ENCODE measurements around the gene TLR10.

The TLR10 gene

DNA sequence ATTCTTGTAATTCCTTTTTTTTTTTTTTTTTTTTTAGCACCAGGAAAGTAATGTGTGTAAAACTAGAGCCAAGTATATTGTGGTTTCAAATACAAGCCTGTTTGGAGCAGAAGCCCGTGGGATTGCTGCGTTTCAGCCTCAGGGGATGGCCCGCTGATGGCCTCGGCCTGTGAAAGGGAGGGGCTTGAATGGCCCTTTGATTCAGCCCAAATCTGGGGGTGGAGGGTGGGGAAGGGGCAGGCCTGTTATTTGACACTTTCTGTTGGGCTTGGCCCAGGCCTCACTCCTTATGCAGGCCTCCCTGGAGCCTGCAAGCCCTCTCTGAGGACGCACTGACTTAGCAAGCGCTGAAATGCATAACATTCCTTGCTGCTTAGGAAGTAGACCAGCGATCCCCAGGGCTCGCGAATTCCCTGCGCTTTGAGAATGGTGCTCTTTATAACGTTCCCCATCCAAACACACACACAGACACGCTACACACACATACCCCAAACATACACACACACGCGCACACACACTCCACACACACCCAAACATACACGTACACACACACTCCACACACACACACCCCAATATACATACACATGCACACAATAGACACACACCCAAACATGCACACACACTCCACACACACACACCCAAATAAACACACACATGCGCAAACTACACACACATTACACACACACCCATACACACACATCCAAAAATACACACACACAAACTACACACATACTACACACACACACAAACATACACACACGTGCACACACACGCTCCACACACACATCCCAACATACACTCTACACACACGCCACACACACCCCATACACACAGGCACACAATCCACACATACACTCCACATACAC lies 29.6 kb downstream of the TLR10 start:
- no peak overlapping the region for H3K4me3 ChIP-seq (ENCODE audit: low read depth, low read length)
- peak; percentile 45 for DNase-seq
- H3K27me3 ChIP-seq: no peaks in the 10 kb centered on the region
- no peaks in the 10 kb centered on the region for H3K4me1 ChIP-seq
- no peaks in the 10 kb centered on the region for H3K36me3 ChIP-seq
- TF ChIP-seq, protein P1, sequence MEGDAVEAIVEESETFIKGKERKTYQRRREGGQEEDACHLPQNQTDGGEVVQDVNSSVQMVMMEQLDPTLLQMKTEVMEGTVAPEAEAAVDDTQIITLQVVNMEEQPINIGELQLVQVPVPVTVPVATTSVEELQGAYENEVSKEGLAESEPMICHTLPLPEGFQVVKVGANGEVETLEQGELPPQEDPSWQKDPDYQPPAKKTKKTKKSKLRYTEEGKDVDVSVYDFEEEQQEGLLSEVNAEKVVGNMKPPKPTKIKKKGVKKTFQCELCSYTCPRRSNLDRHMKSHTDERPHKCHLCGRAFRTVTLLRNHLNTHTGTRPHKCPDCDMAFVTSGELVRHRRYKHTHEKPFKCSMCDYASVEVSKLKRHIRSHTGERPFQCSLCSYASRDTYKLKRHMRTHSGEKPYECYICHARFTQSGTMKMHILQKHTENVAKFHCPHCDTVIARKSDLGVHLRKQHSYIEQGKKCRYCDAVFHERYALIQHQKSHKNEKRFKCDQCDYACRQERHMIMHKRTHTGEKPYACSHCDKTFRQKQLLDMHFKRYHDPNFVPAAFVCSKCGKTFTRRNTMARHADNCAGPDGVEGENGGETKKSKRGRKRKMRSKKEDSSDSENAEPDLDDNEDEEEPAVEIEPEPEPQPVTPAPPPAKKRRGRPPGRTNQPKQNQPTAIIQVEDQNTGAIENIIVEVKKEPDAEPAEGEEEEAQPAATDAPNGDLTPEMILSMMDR (IDR thresholded peaks at IDR 0.05; ENCODE audit: low read depth, low read length): no peak
- no peaks in the 10 kb centered on the region for H3K9me3 ChIP-seq

DNA sequence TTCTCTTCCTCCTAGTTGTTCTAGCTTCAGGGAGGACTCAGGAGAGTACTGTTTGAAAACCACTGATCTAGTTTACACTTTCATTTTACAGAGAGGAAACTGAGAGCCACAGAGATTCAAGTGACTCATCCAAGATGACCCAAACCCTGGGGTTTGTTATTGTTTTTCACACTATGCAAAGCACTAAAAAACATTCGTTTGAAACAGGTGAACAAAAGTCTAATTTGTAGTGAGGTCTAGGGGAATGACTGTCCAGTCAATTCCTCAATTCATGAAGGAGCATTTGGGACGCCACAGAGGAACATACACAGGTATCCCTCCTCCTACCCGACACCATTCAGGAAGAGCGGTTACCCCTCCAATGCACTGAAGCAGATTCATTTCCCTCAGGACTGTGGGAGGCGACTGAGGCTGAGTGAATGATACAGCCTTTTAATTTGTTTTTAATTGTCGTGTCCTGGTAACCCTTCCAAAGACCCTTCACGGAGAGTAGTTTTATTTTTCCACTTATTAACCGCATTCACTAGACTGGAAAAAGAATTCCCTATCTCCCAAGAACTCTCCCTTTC lies 30.3 kb downstream of the TLR10 start:
- Histone ChIP-seq H3K36me3 (no peaks in the 10 kb centered on the region), H3K27me3 (no peaks in the 10 kb centered on the region), H3K9me3 (no peaks in the 10 kb centered on the region), H3K4me3 (ENCODE audit: low read depth, low read length) (no peak overlapping the region), H3K4me1 (no peaks in the 10 kb centered on the region)
- DNase-seq: no peak
- TF ChIP-seq, protein P1 (IDR thresholded peaks at IDR 0.05; ENCODE audit: low read depth, low read length): no peak

DNA sequence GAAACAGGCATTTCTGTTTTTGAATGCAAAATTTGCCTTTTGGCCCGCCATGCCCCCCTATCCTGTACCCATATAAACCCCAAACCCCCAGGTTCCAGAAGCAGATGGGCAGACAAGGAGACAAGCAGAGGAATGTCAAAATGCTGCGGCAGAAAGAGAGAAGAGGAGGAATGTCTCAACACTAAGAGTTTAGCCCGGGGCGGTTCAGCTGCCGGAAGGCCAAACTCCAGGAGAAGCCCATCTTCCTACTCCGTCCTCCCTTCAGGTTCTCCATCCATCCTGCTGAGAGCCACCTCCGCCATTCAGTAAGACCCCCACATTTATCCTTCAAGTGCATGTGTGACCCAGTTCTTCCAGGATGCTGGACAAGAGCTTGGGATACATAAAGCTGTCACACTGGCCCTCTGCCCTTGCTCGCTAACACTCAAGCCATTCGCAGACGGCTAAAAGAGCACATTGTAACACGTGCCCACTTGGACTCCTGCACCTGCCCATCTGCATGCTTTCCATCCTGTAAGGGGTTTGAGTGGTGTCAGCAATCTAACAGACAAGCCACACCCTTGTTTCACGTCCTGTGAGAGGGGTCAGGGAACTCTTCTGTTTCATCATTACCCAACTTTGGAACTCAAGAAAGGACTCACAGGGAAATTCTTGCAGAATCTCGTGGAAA lies 31.3 kb downstream of the TLR10 start:
- TF ChIP-seq, protein P1 (IDR thresholded peaks at IDR 0.05; ENCODE audit: low read depth, low read length): no peak
- H3K4me3 ChIP-seq (ENCODE audit: low read depth, low read length): no peak overlapping the region
- no peak for DNase-seq
- H3K27me3 ChIP-seq: no peaks in the 10 kb centered on the region
- H3K9me3 ChIP-seq: no peaks in the 10 kb centered on the region
- H3K36me3 ChIP-seq: no peaks in the 10 kb centered on the region
- no peaks in the 10 kb centered on the region for H3K4me1 ChIP-seq

DNA sequence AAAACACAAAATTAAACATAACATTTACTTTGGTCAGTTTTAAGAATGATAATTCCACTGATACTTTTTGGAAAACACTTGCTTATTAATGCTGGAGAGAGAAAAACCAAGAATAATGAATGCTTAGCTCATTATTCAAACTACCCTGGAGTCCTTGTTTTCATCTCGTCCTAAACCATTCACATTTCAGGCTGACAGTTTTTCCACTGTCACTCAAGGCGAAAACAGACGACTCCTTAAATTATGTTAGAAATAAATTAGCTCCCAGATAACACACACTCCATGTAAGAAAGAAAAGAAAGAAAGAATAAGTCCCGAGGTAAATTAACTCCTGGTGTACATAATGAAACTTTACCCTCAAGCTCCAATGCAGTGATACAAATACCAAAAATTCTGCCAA lies 33.5 kb downstream of the TLR10 start:
- Histone ChIP-seq H3K4me1 (no peaks in the 10 kb centered on the region), H3K4me3 (ENCODE audit: low read depth, low read length) (no peak overlapping the region), H3K36me3 (no peaks in the 10 kb centered on the region), H3K9me3 (no peaks in the 10 kb centered on the region), H3K27me3 (no peaks in the 10 kb centered on the region)
- TF ChIP-seq, protein P1 (IDR thresholded peaks at IDR 0.05; ENCODE audit: low read depth, low read length): no peak
- DNase-seq: no peak

DNA sequence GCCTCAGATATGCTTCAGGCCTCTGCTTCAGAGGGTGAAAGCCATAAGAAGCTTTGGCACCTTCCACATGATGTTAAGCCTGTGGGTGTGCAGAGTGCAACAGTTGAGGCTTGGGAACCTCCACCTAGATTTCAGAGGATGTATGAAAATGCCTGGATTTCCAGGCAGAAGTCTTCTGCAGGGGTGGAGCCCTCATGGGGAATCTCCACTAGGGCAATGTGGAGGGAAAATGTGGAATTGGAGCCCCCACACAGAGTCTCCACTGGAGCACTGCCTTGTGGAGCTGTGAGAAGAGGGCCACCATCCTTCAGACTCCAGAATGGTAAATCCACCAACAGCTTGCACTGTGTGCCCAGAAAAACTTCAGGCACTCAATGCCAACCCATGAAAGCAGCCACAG lies 35.2 kb downstream of the TLR10 start:
- Histone ChIP-seq H3K9me3 (no peaks in the 10 kb centered on the region), H3K36me3 (no peaks in the 10 kb centered on the region), H3K4me3 (ENCODE audit: low read depth, low read length) (no peak overlapping the region), H3K27me3 (no peaks in the 10 kb centered on the region), H3K4me1 (no peaks in the 10 kb centered on the region)
- TF ChIP-seq, protein P1 (IDR thresholded peaks at IDR 0.05; ENCODE audit: low read depth, low read length): no peak
- no peak for DNase-seq
